Neural progenitor cell (in vitro differentiated cells): ENCODE data around the gene METTL25. TPM values are rescaled to one million over a fixed set of nuclear protein-coding genes. Genes with fewer than 3 reads are reported as not detected.

Experiments
- DNase-seq: peaks from one replicate; pipeline ENCODE4 v3.0.0-alpha.2; 2016; ENCODE audit warnings: low spot score
- H2AFZ ChIP-seq: fragments of 200-600 bp; sonication (generic); replicated peaks from 2 replicates; pipeline ENCODE4 v1.6.1; 2016; ENCODE audit warnings: antibody characterized with exemption
- H3F3A ChIP-seq: fragments of 200-600 bp; sonication (generic); 2 replicates; pipeline ENCODE4 v1.6.1; 2016; ENCODE audit warnings: antibody characterized with exemption, low read depth
- H3K27ac ChIP-seq: fragments of 200-600 bp; sonication (generic); 2 replicates; pipeline ENCODE4 v1.5.1; 2016; ENCODE audit warnings: mild to moderate bottlenecking
- H3K27me3 ChIP-seq: fragments of 200-600 bp; sonication (generic); 2 replicates; pipeline ENCODE4 v1.6.1; 2016; ENCODE audit warnings: mild to moderate bottlenecking, moderate library complexity
- H3K36me3 ChIP-seq: fragments of 200-600 bp; sonication (generic); 2 replicates; pipeline ENCODE4 v1.5.1; 2016
- H3K4me1 ChIP-seq: fragments of 200-600 bp; sonication (generic); 2 replicates; pipeline ENCODE4 v1.6.1; 2016; ENCODE audit warnings: mixed run types
- H3K4me2 ChIP-seq: fragments of 200-600 bp; sonication (generic); 2 replicates; pipeline ENCODE4 v1.6.1; 2016
- H3K4me3 ChIP-seq: fragments of 200-600 bp; sonication (generic); 2 replicates; pipeline ENCODE4 v1.5.1; 2016
- H3K79me2 ChIP-seq: fragments of 200-600 bp; sonication (generic); 2 replicates; pipeline ENCODE4 v1.6.1; 2016; ENCODE audit warnings: low read depth
- H3K9ac ChIP-seq: fragments of 200-600 bp; sonication (generic); 2 replicates; pipeline ENCODE4 v1.6.1; 2016
- H3K9me3 ChIP-seq: fragments of 200-600 bp; sonication (generic); 2 replicates; pipeline ENCODE4 v1.5.1; 2016; ENCODE audit warnings: low read depth
- H4K20me1 ChIP-seq: fragments of 200-600 bp; sonication (generic); 2 replicates; pipeline ENCODE4 v1.6.1; 2016; ENCODE audit warnings: low read depth
- H3K27ac Mint-ChIP-seq: 3 replicates; pipeline ENCODE4 v1.8.0; 2021; ENCODE audit warnings: mixed read lengths
- H3K27me3 Mint-ChIP-seq: 2 replicates; pipeline ENCODE4 v1.8.0; 2022; ENCODE audit warnings: low read depth, mild to moderate bottlenecking, inconsistent platforms, moderate library complexity, mixed read lengths; ENCODE audit not compliant: insufficient read depth
- H3K36me3 Mint-ChIP-seq: 3 replicates; pipeline ENCODE4 v1.8.0; 2021; ENCODE audit warnings: mixed read lengths
- H3K4me1 Mint-ChIP-seq: 3 replicates; pipeline ENCODE4 v1.8.0; 2021; ENCODE audit warnings: mixed read lengths
- H3K4me3 Mint-ChIP-seq: 3 replicates; pipeline ENCODE4 v1.8.0; 2021; ENCODE audit warnings: mild to moderate bottlenecking, moderate library complexity, mixed read lengths
- H3K9me3 Mint-ChIP-seq: 3 replicates; pipeline ENCODE4 v1.8.0; 2020; ENCODE audit warnings: mixed read lengths
- EZH2 ChIP-seq: fragments of 200-600 bp; sonication (generic); IDR thresholded peaks from 2 replicates; pipeline ENCODE4 v1.6.1; 2017; ENCODE audit warnings: antibody characterized with exemption, mild to moderate bottlenecking, moderate library complexity
- EZH2phosphoT487 ChIP-seq: fragments of 200-600 bp; sonication (generic); IDR thresholded peaks from 2 replicates; pipeline ENCODE4 v1.6.1; 2017; ENCODE audit warnings: antibody characterized with exemption
- total RNA-seq: library from RNA; depleted of rRNA; stranded (reverse); fragments of >200 nt; gene quantifications from 2 replicates; pipeline ENCODE4 v1.2.3, GENCODE V29; 2015; ENCODE audit warnings: low replicate concordance
- TF ChIP-seq, protein P1 (sequence below): fragments of 200-600 bp; sonication (generic); IDR thresholded peaks from 2 replicates; pipeline ENCODE4 v1.5.1; 2017; ENCODE audit warnings: antibody characterized with exemption, mild to moderate bottlenecking

The METTL25 gene
- total RNA-seq, 1 donor from 2014 or later, result 11.2 TPM

DNA sequence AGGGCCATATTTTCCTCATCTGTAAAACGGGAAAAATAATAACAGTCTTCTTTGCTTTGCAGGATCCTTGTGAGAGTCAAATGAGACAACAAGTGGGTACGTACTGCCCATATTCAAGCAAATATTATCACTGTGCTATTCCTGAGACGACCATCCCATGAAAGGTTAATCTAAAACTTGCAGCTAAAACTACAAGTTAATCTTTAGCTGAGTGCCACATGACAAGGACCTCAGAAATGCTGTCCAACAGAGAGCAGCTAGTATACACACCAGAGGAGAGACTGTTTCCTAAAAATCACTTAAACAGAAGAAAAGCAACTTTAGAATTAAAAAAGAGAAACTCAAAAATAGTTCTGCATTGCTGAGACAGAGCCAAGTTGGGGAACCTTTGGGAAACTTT lies 165.7 kb downstream of the METTL25 start:
- Mint-ChIP-seq H3K27ac (no peak overlapping the region), H3K36me3 (no peaks in the 10 kb centered on the region), H3K27me3 (no peaks in the 10 kb centered on the region), H3K4me3 (no peak overlapping the region), H3K4me1 (no peaks in the 10 kb centered on the region), H3K9me3 (no peaks in the 10 kb centered on the region)
- Histone ChIP-seq H4K20me1 (no peaks in the 10 kb centered on the region), H3K9ac (no peak overlapping the region), H3K9me3 (no peaks in the 10 kb centered on the region), H3K27me3 (no peaks in the 10 kb centered on the region), H3K4me1 (no peaks in the 10 kb centered on the region), H3K27ac (no peak overlapping the region), H3K4me3 (no peak overlapping the region), H3K4me2 (no peak overlapping the region), H2AFZ (peak overlapping the region; percentile 74), H3K79me2 (no peaks in the 10 kb centered on the region), H3K36me3 (no peaks in the 10 kb centered on the region), H3F3A (no peaks in the 10 kb centered on the region)
- DNase-seq, result no peak
- TF ChIP-seq, protein P1, sequence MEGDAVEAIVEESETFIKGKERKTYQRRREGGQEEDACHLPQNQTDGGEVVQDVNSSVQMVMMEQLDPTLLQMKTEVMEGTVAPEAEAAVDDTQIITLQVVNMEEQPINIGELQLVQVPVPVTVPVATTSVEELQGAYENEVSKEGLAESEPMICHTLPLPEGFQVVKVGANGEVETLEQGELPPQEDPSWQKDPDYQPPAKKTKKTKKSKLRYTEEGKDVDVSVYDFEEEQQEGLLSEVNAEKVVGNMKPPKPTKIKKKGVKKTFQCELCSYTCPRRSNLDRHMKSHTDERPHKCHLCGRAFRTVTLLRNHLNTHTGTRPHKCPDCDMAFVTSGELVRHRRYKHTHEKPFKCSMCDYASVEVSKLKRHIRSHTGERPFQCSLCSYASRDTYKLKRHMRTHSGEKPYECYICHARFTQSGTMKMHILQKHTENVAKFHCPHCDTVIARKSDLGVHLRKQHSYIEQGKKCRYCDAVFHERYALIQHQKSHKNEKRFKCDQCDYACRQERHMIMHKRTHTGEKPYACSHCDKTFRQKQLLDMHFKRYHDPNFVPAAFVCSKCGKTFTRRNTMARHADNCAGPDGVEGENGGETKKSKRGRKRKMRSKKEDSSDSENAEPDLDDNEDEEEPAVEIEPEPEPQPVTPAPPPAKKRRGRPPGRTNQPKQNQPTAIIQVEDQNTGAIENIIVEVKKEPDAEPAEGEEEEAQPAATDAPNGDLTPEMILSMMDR, result no peak
- TF ChIP-seq EZH2phosphoT487 (no peak), EZH2 (no peak)

DNA sequence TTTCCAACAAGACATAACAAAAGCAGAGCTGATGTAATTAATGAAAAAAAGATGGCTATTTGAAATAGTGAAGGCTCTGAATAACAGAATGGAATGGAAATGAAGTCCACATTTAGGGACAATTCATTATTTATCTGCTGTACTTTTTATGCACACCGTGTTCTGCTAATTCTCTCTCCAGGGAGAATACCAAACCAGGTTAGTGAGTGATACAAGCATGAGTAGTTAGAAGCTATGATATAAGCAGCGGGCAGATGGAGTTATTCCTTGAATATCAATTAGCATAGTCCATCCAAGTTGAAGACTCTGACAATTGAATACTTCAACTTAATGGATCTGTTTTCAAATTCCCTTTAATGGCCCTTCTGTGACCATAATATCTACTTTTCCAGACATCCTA lies 166.3 kb downstream of the METTL25 start:
- Histone ChIP-seq H3F3A (no peaks in the 10 kb centered on the region), H3K79me2 (no peaks in the 10 kb centered on the region), H3K4me3 (no peak overlapping the region), H3K9ac (no peak overlapping the region), H3K36me3 (no peaks in the 10 kb centered on the region), H3K4me1 (no peaks in the 10 kb centered on the region), H3K27ac (no peak overlapping the region), H3K27me3 (no peaks in the 10 kb centered on the region), H3K4me2 (no peak overlapping the region), H3K9me3 (no peaks in the 10 kb centered on the region), H2AFZ (peak overlapping the region; percentile 74), H4K20me1 (no peaks in the 10 kb centered on the region)
- Mint-ChIP-seq H3K4me1 (no peaks in the 10 kb centered on the region), H3K27me3 (no peaks in the 10 kb centered on the region), H3K4me3 (no peak overlapping the region), H3K9me3 (no peaks in the 10 kb centered on the region), H3K27ac (no peak overlapping the region), H3K36me3 (no peaks in the 10 kb centered on the region)
- no peak for DNase-seq
- no peak for TF ChIP-seq EZH2phosphoT487
- TF ChIP-seq, protein P1, result no peak
- TF ChIP-seq EZH2, result no peak

DNA sequence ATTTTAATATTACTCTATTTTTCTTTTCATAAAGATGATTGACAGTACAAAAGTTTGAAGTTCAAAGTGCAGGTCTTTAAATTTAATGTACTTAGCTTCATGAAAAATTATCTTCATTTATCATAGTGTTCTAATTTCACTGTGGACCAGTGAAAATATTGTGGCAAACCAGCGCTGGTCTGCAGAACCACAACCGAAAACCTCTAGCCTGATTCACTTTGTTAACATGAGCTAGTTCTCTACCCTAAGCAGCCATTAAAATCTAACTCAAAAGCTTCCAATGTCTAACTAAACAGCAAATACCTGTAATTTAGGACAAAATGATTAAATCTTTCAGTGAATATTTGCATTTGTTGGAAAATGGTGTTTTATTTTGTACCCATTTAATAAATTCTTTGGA lies 167.3 kb downstream of the METTL25 start:
- H3K36me3 Mint-ChIP-seq, result no peaks in the 10 kb centered on the region
- no peaks in the 10 kb centered on the region for H3F3A ChIP-seq
- no peaks in the 10 kb centered on the region for H3K27me3 Mint-ChIP-seq
- DNase-seq, result no peak
- H3K27me3 ChIP-seq, result no peaks in the 10 kb centered on the region
- H3K4me1 Mint-ChIP-seq, result no peaks in the 10 kb centered on the region
- no peaks in the 10 kb centered on the region for H3K9me3 Mint-ChIP-seq
- H3K79me2 ChIP-seq, result no peaks in the 10 kb centered on the region
- no peak overlapping the region for H2AFZ ChIP-seq
- H3K27ac ChIP-seq, result no peak overlapping the region
- TF ChIP-seq, protein P1, result no peak
- no peak overlapping the region for H3K9ac ChIP-seq
- H3K4me3 Mint-ChIP-seq, result no peak overlapping the region
- H3K4me1 ChIP-seq, result no peaks in the 10 kb centered on the region
- no peak overlapping the region for H3K27ac Mint-ChIP-seq
- no peak overlapping the region for H3K4me3 ChIP-seq
- no peak overlapping the region for H3K4me2 ChIP-seq
- no peaks in the 10 kb centered on the region for H3K36me3 ChIP-seq
- H4K20me1 ChIP-seq, result no peaks in the 10 kb centered on the region
- no peaks in the 10 kb centered on the region for H3K9me3 ChIP-seq
